H1 (cell line): Measurements from ENCODE around the gene ZXDC.

Source experiments
- BRCA1 ChIP-seq: IDR thresholded peaks from 2 replicates; pipeline ENCODE4 v1.6.1; 2012; ENCODE audit warnings: low read depth, low read length, improper control_type of control experiment
- EZH2 ChIP-seq: fragments of 200-600 bp; sonication (generic); IDR thresholded peaks from 2 replicates; pipeline ENCODE4 v1.7.1; 2012; ENCODE audit warnings: low read depth, mild to moderate bottlenecking, moderate library complexity, low read length, inconsistent platforms; ENCODE audit not compliant: severe bottlenecking
- HDAC2 ChIP-seq, 2 experiments: fragments of 300-600 bp in 1 of 2; sonication (generic) in 1 of 2; IDR thresholded peaks; 2 replicates each; pipeline ENCODE4 v1.6.1; 2011 to 2012; ENCODE audit warnings: low read depth in 2 of 2, low read length in 2 of 2, mild to moderate bottlenecking in 2 of 2, moderate library complexity in 2 of 2, borderline replicate concordance in 1 of 2, inconsistent platforms in 1 of 2
- POLR2A ChIP-seq, 2 experiments: IDR thresholded peaks; 1 replicate in 1 of 2; 2 replicates in 1 of 2; pipeline ENCODE4 v1.6.1; 2011; ENCODE audit warnings: low read depth in 2 of 2, low read length in 2 of 2, mild to moderate bottlenecking in 2 of 2; ENCODE audit errors: control extremely low read depth in 1 of 2
- POLR2AphosphoS5 ChIP-seq: IDR thresholded peaks from 2 replicates; pipeline ENCODE4 v1.6.1; 2011; ENCODE audit warnings: low read depth, low read length
- RBBP5 ChIP-seq: IDR thresholded peaks from 2 replicates; pipeline ENCODE4 v1.7.1; 2012; ENCODE audit warnings: low read depth, mild to moderate bottlenecking, inconsistent platforms, low read length, moderate library complexity, borderline replicate concordance
- SIN3A ChIP-seq, 2 experiments: IDR thresholded peaks in 1 of 2; conservative IDR thresholded peaks in 1 of 2; 2 replicates each; pipeline ENCODE4 v1.6.1; 2011 to 2012; ENCODE audit warnings: low read length in 2 of 2, improper control_type of control experiment in 1 of 2, low read depth in 1 of 2, mild to moderate bottlenecking in 1 of 2
- SP1 ChIP-seq: IDR thresholded peaks from 2 replicates; pipeline ENCODE4 v1.6.1; 2011; ENCODE audit warnings: low read depth, low read length
- SUZ12 ChIP-seq: fragments of 200-600 bp; sonication (generic); IDR thresholded peaks from 2 replicates; pipeline ENCODE4 v1.6.1; 2012; ENCODE audit warnings: mild to moderate bottlenecking, inconsistent platforms, low read length, moderate library complexity, mixed read lengths
- TAF7 ChIP-seq: optimal IDR thresholded peaks from 2 replicates; pipeline ENCODE3; 2011; ENCODE audit warnings: low read depth, mild to moderate bottlenecking, inconsistent platforms, low read length, moderate library complexity, borderline replicate concordance
- USF2 ChIP-seq: IDR thresholded peaks from 2 replicates; pipeline ENCODE4 v1.6.1; 2011; ENCODE audit warnings: low read length, improper control_type of control experiment
- YY1 ChIP-seq: IDR thresholded peaks from 2 replicates; pipeline ENCODE4 v1.6.1; 2011; ENCODE audit warnings: low read depth, mild to moderate bottlenecking, low read length
- TF ChIP-seq, protein P1 (sequence below), 3 experiments: IDR thresholded peaks; 1 replicate in 2 of 3; 2 replicates in 1 of 3; pipeline versions ENCODE4 v1.5.1 to v1.6.1; 2011; ENCODE audit warnings: low read length in 3 of 3, mild to moderate bottlenecking in 3 of 3, inconsistent platforms in 2 of 3, low read depth in 1 of 3, moderate library complexity in 1 of 3; ENCODE audit not compliant: insufficient read depth in 1 of 3; ENCODE audit errors: control extremely low read depth in 1 of 3

DNA sequence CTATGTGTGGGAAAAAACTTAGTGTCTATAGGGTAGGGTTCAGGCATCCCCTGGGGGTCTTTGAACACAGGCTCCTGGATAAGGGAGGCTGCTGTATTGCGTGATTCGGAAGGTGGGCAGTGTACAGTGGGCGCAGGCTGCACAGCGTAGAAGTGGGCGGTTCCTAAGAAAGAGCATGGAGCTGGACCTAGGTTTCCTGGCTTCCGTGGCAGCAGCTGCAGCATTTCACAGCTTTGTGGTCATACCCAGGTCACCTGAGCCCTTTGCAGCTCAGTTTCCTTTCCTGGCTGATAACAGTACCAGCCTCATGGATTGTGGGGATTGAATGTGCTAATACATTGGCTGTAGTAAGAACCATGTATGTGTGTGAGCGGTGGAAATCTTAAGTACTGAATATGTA is 58.7 kb downstream of the ZXDC start:
- TF ChIP-seq POLR2A (IDR thresholded peaks at IDR 0.05; ENCODE audit: control extremely low read depth in 1 of 2, low read depth in 2 of 2, low read length in 2 of 2) (no peak), SP1 (no peak), HDAC2 (IDR thresholded peaks at IDR 0.05; ENCODE audit: borderline replicate concordance in 1 of 2, low read depth in 2 of 2, low read length in 2 of 2) (no peak), SUZ12 (no peak), EZH2 (no peak), USF2 (no peak), TAF7 (no peak), POLR2AphosphoS5 (no peak), YY1 (no peak), BRCA1 (no peak), RBBP5 (no peak), SIN3A (conservative IDR thresholded peaks at IDR 0.05 in 1 of 2, IDR thresholded peaks at IDR 0.05 in 1 of 2; ENCODE audit: low read depth in 1 of 2, low read length in 2 of 2) (no peak)
- TF ChIP-seq, protein P1, sequence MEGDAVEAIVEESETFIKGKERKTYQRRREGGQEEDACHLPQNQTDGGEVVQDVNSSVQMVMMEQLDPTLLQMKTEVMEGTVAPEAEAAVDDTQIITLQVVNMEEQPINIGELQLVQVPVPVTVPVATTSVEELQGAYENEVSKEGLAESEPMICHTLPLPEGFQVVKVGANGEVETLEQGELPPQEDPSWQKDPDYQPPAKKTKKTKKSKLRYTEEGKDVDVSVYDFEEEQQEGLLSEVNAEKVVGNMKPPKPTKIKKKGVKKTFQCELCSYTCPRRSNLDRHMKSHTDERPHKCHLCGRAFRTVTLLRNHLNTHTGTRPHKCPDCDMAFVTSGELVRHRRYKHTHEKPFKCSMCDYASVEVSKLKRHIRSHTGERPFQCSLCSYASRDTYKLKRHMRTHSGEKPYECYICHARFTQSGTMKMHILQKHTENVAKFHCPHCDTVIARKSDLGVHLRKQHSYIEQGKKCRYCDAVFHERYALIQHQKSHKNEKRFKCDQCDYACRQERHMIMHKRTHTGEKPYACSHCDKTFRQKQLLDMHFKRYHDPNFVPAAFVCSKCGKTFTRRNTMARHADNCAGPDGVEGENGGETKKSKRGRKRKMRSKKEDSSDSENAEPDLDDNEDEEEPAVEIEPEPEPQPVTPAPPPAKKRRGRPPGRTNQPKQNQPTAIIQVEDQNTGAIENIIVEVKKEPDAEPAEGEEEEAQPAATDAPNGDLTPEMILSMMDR (IDR thresholded peaks at IDR 0.05; ENCODE audit: control extremely low read depth in 1 of 3, insufficient read depth in 1 of 3, low read depth in 1 of 3, low read length in 3 of 3): no peak
